HEK293T (cell line): ENCODE data around the gene EIF5.

Experiments
- CTCF ChIA-PET: fragments of 350-600 bp; formaldehyde crosslinking; extraction: SDS; loops from one replicate; lab custom pipeline; 2021; ENCODE audit warnings: antibody characterized with exemption, inconsistent platforms; lab: Yijun Ruan, JAX
- POLR2A ChIA-PET: fragments of 350-600 bp; formaldehyde crosslinking; extraction: SDS; loops from one replicate; lab custom pipeline; 2020; ENCODE audit warnings: antibody characterized with exemption, inconsistent platforms; lab: Yijun Ruan, JAX
- DNase-seq: peaks from one replicate; pipeline ENCODE4 v3.0.0; 2012; ENCODE audit warnings: mixed read lengths; ENCODE audit errors: extremely low spot score
- ARNT ChIP-seq: fragments of 450-650 bp; IDR thresholded peaks from 2 replicates; pipeline ENCODE4 v1.6.1; 2017; ENCODE audit warnings: mild to moderate bottlenecking
- BHLHE40 ChIP-seq: fragments of 450-650 bp; IDR thresholded peaks from 2 replicates; pipeline ENCODE4 v1.6.1; 2016; ENCODE audit warnings: mild to moderate bottlenecking, moderate library complexity, borderline replicate concordance
- CTBP1 ChIP-seq: fragments of 450-650 bp; IDR thresholded peaks from 2 replicates; pipeline ENCODE4 v1.6.1; 2016; ENCODE audit warnings: borderline replicate concordance
- ELF4 ChIP-seq: fragments of 450-650 bp; IDR thresholded peaks from 2 replicates; pipeline ENCODE4 v1.6.1; 2017; ENCODE audit warnings: antibody characterized with exemption
- FOXA1 ChIP-seq: fragments of 450-650 bp; IDR thresholded peaks from 2 replicates; pipeline ENCODE4 v1.6.1; 2016; ENCODE audit warnings: mild to moderate bottlenecking
- FOXK2 ChIP-seq: fragments of 450-650 bp; IDR thresholded peaks from 2 replicates; pipeline ENCODE4 v1.6.1; 2016; ENCODE audit warnings: mild to moderate bottlenecking
- FOXM1 ChIP-seq: fragments of 450-650 bp; IDR thresholded peaks from 2 replicates; pipeline ENCODE4 v1.6.1; 2017; ENCODE audit warnings: mild to moderate bottlenecking, borderline replicate concordance
- HDGF ChIP-seq: fragments of 450-650 bp; IDR thresholded peaks from 2 replicates; pipeline ENCODE4 v1.6.1; 2017; ENCODE audit warnings: antibody characterized with exemption, borderline replicate concordance
- L3MBTL2 ChIP-seq: fragments of 450-650 bp; conservative IDR thresholded peaks from 2 replicates; pipeline ENCODE4 v1.6.1; 2016; ENCODE audit warnings: mild to moderate bottlenecking
- LEF1 ChIP-seq: fragments of 450-650 bp; IDR thresholded peaks from 2 replicates; pipeline ENCODE4 v1.6.1; 2017; ENCODE audit warnings: mild to moderate bottlenecking, borderline replicate concordance
- NFRKB ChIP-seq: fragments of 450-650 bp; IDR thresholded peaks from 2 replicates; pipeline ENCODE4 v1.6.1; 2016; ENCODE audit warnings: mild to moderate bottlenecking, moderate library complexity
- SP1 ChIP-seq: fragments of 450-650 bp; IDR thresholded peaks from 2 replicates; pipeline ENCODE4 v1.6.1; 2017
- SUZ12 ChIP-seq: fragments of 450-650 bp; IDR thresholded peaks from 2 replicates; pipeline ENCODE4 v1.6.1; 2016; ENCODE audit warnings: mild to moderate bottlenecking
- TARDBP ChIP-seq: fragments of 450-650 bp; IDR thresholded peaks from 2 replicates; pipeline ENCODE4 v1.6.1; 2016
- ZNF384 ChIP-seq: fragments of 450-650 bp; IDR thresholded peaks from 2 replicates; pipeline ENCODE4 v1.6.1; 2016
- TF ChIP-seq, protein P1 (sequence below): fragments of 450-650 bp; IDR thresholded peaks from 2 replicates; pipeline ENCODE4 v1.6.1; 2016

The EIF5 gene

DNA sequence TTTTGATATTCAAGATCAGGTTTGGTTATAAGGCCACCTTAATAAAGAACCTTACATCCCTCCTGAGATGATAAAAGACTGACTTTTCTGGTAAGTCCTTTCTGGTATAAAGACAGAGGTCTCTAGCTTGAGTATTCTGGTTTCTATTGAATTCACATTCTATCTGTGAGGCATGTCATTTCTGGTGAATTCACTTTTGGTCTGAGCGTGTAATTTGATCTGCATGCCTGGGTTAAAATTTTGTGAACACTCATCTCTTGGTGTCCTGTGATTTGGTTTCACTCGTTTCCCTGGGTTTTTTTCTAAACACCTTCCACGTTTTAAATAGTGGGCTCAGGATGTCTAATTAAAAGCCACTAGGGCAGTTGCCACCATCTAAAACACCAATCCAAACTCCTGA lies 12.2 kb downstream of the EIF5 start:
- CTCF ChIA-PET = interaction anchor here (2.5 kb wide), 1 partner anchor 8 kb away, joined by 13 read pairs; no protein-coding TSS in a partner anchor

DNA sequence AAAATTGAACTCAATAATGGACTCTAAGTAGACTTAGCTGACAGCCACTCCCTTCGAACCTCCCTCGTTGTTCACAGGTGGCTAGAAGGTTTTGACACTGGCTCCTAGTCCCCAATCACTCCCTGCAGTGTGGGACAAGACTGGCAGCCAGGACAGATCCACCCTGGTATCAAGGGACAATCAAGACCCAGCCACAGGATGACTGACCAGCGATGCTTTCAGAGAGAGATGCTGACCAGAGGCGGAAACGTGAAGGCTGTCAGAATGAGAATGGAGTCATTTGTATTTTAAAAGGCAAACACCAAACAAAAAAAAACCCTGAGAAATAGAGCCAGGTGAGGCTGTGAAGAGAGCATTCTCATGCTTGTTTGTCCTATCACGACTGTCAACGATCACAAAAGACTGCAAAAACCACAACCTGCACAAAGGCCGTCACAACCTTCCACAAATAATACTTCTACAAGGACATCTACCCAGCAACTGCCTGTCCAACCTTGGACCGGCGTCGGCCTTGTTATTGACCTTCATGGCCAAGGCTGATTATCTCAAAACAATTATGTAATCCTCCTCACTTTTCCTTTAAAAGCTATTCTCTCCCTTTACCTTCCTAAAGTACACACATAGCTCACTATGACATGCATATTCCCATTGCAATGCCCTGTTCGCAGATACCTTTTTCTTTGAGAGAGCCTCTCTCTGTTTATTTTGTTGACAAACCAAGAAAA lies 13.2 kb downstream of the EIF5 start:
- ChIA-PET POLR2A (interaction anchor here (1.1 to 5.8 kb wide), 2 partner anchors 13 kb away, joined by 5 to 76 read pairs; partner anchors contain the start of gene EIF5), CTCF (interaction anchor here (1.6 kb wide), 1 partner anchor 43 kb away, joined by 4 read pairs; no protein-coding TSS in a partner anchor)
- TF ChIP-seq BHLHE40 (no peak), SP1 (no peak), ELF4 (no peak), ARNT (no peak), ZNF384 (no peak), CTBP1 (no peak), FOXA1 (no peak), HDGF (no peak), FOXM1 (no peak), FOXK2 (no peak), L3MBTL2 (no peak)
- TF ChIP-seq, protein P1, sequence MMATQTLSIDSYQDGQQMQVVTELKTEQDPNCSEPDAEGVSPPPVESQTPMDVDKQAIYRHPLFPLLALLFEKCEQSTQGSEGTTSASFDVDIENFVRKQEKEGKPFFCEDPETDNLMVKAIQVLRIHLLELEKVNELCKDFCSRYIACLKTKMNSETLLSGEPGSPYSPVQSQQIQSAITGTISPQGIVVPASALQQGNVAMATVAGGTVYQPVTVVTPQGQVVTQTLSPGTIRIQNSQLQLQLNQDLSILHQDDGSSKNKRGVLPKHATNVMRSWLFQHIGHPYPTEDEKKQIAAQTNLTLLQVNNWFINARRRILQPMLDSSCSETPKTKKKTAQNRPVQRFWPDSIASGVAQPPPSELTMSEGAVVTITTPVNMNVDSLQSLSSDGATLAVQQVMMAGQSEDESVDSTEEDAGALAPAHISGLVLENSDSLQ = no peak
- no peak for DNase-seq

More for the DNA sequence above, 12.2 kb downstream of the EIF5 start:
- TF ChIP-seq FOXA1 (no peak), TARDBP (no peak), FOXK2 (no peak), ARNT (no peak), BHLHE40 (no peak), HDGF (no peak), LEF1 (no peak), L3MBTL2 (no peak), NFRKB (no peak), SUZ12 (no peak)
- TF ChIP-seq, protein P1 = no peak
- no peak for DNase-seq
- POLR2A ChIA-PET = interaction anchor here (5.8 kb wide), 1 partner anchor 12 kb away, joined by 76 read pairs; the partner anchor contains the start of gene EIF5

DNA sequence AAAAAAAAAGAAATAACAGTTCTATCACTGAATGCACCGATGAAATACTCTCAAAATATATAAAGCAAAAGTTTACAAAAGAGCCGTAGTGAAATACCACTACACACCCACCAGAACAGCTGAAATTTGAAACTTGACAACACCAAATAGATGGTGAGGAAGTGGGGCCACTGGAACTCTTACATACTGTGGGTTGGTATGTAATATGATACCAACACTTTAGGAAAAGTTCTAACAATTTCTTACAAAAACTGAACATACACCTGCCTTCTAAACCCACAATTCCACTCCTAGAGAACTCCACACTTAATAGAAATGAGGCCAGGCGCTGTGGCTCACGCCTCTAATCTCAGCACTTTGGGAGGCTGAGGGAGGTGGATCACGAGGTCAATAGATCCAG lies 14.1 kb downstream of the EIF5 start:
- ChIA-PET CTCF (interaction anchor here (1.6 kb wide), 1 partner anchor 42 kb away, joined by 4 read pairs; no protein-coding TSS in a partner anchor), POLR2A (interaction anchor here (1.1 kb wide), 1 partner anchor 14 kb away, joined by 5 read pairs; the partner anchor contains the start of gene EIF5)
- TF ChIP-seq L3MBTL2 (no peak), ELF4 (no peak), TARDBP (no peak)

DNA sequence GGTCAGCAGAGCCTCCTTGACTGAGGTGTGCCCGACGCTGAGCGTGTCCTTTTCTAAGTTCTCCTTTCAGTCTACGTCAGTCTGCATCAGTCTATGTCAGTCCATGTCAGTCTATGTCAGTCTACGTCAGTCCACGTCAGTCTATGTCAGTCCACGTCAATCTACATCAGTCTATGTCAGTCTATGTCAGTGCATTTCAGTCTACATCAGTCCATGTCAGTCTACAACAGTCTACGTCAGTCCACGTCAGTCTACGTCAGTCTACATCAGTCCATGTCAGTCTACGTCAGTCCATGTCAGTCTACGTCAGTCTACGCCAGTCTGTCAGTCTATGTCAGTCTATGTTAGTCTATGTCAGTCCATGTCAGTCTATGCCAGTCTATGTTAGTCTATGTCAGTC lies 15.9 kb downstream of the EIF5 start:
- POLR2A ChIA-PET = interaction anchor here (0.8 to 0.9 kb wide), 2 partner anchors 13 to 15 kb away, joined by 3 read pairs; no protein-coding TSS in a partner anchor
- DNase-seq = no peak
- TF ChIP-seq TARDBP = no peak
- no peak for TF ChIP-seq NFRKB
- TF ChIP-seq FOXM1 = no peak
- TF ChIP-seq ARNT = no peak
- TF ChIP-seq, protein P1 = peak; percentile 58
- TF ChIP-seq BHLHE40 = no peak
- CTCF ChIA-PET = no interaction called here

More for the DNA sequence above, 14.1 kb downstream of the EIF5 start:
- DNase-seq = no peak

DNA sequence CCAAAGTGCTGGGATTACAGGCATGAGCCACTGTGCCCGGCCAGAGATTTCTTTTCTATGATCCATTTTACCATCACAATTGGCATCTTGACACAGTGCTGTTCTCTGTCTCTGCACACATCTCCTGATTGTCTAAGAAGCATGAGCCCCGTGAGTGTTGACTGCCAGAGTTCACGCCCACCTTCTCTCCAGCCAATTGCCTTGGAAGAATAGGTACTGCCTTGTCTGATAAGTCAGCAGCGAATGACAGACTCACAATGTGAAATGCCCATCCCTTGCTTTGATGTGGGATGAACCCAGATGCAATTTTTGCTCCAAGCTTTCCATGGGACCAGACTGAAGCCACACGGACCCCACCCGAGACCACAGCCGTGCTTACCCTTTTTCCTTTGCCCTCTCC lies 19.3 kb downstream of the EIF5 start:
- CTCF ChIA-PET = interaction anchor here (1.9 kb wide), 1 partner anchor 8 kb away, joined by 13 read pairs; no protein-coding TSS in a partner anchor
- no peak for DNase-seq
- TF ChIP-seq HDGF (no peak), TARDBP (no peak), BHLHE40 (no peak), CTBP1 (no peak), FOXA1 (no peak), ARNT (no peak)
- TF ChIP-seq, protein P1 = no peak
- POLR2A ChIA-PET = interaction anchor here (2.0 kb wide), 1 partner anchor 20 kb away, joined by 9 read pairs; the partner anchor contains the start of gene EIF5

DNA sequence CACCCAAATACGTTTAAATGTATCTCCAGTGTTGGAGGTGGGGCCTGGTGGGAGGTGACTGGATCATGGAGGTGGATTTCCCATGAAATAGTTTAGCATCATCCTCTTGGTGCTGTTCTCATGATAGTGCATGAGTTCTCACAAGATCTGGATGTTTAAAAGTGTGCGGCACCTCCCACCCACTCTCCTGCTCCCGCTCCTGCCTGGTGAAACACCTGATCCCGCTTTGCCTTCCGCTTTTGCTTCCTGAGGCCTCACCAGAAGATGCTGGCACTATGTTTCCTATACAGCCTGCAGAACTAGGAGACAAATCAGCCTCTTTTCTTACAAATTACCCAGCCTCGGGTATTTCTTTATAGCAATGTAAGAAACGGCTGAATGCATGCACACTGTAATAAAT lies 20.1 kb downstream of the EIF5 start:
- POLR2A ChIA-PET = interaction anchor here (0.6 to 1.4 kb wide), 4 partner anchors 19 to 32 kb away, joined by 3 to 5 read pairs (median 4); partner anchors contain the start of gene EIF5
- TF ChIP-seq FOXM1 = no peak
- no peak for TF ChIP-seq FOXK2
- no peak for TF ChIP-seq ARNT
- no peak for TF ChIP-seq LEF1
- no peak for TF ChIP-seq ELF4
- TF ChIP-seq, protein P1 = no peak
- no peak for TF ChIP-seq NFRKB
- no peak for TF ChIP-seq CTBP1
- no peak for TF ChIP-seq ZNF384
- TF ChIP-seq HDGF = no peak
- no peak for TF ChIP-seq BHLHE40
- no peak for TF ChIP-seq FOXA1
- no peak for TF ChIP-seq SP1
- TF ChIP-seq TARDBP = no peak
- CTCF ChIA-PET = interaction anchor here (0.7 to 1.9 kb wide), 5 partner anchors 9 to 42 kb away, joined by 3 to 13 read pairs (median 4); no protein-coding TSS in a partner anchor
- no peak for DNase-seq
